Measurements from ENCODE around the gene WDR45. TPM values are rescaled to one million over a fixed set of nuclear protein-coding genes. Genes with fewer than 3 reads are reported as not detected.

WDR45 gene
- total RNA-seq, 1 experiment from 2014 or later = 49.3 TPM

GRCh38 chrX:49054073-49054762 is 25.5 kb downstream of the WDR45 start:
- no TSS peak for BruUV-seq (replicated peaks)

More at GRCh38 chrX:49054073-49054762, 25.5 kb downstream of the WDR45 start:
- POLR2A ChIA-PET = no interaction called here
- Histone ChIP-seq H3K4me3 (ENCODE audit: low read depth in 2 of 2, low read length in 2 of 2) (peak overlapping the region; percentile 52 to 62), H3K4me1 (ENCODE audit: control insufficient read depth, insufficient read depth, low read length) (peaks cover 3% of the 10 kb centered on the region; the same call in 1 of the 2 replicates), H3K27ac (ENCODE audit: low read length) (peak overlapping the region; percentile 30), H3K27me3 (ENCODE audit: control insufficient read depth, insufficient read depth, low read length) (no peaks in the 10 kb centered on the region), H3K36me3 (ENCODE audit: control insufficient read depth, insufficient read depth, low read length) (no peaks in the 10 kb centered on the region; the same call in 1 of the 2 replicates), H3K9me3 (ENCODE audit: control insufficient read depth, insufficient read depth, low read depth, low read length) (no peaks in the 10 kb centered on the region)
- intact Hi-C loops (cut with micrococcal nuclease; ENCODE audit: unreplicated experiment) = no loop called here
- CTCF ChIA-PET = no interaction called here
- no peak for ATAC-seq
- in situ Hi-C loops (cut with HindIII; ENCODE audit: low pct_unique_long_range_greater_than_20kb, low sequenced_read_pairs) = no loop called here
- no peak for DNase-seq (ENCODE audit: low read depth, low spot score)
- TF ChIP-seq SIN3A (IDR thresholded peaks at IDR 0.05; ENCODE audit: borderline replicate concordance, insufficient read depth, low read depth, low read length) = no peak
- TF ChIP-seq TCF7L2 (IDR thresholded peaks at IDR 0.05; ENCODE audit: low read depth, low read length) = no peak
- TF ChIP-seq POLR2AphosphoS5 (IDR thresholded peaks at IDR 0.05; ENCODE audit: low read depth, low read length) = no peak
- TF ChIP-seq CTCF (IDR thresholded peaks at IDR 0.05) = no peak
- no peak for TF ChIP-seq REST (IDR thresholded peaks at IDR 0.05; ENCODE audit: insufficient read depth in 1 of 2, low read depth in 2 of 2, low read length in 1 of 2)
